ENCODE data around the gene SMARCAD1.

- TF ChIP-seq CTCF (conservative IDR thresholded peaks at IDR 0.05; ENCODE audit: low read depth in 2 of 2), result no peak
- TF ChIP-seq ZNF114 (CRISPR knock-in tag; IDR thresholded peaks at IDR 0.05), result no peak
- no peak for TF ChIP-seq REST (IDR thresholded peaks at IDR 0.05; ENCODE audit: unreplicated experiment)
Measured at GRCh38 chr4:94334476-94334875, 126.8 kb downstream of the SMARCAD1 start.

All from GM23338 (cell line).